ENCODE results near the gene CIB2.

CIB2 gene

GRCh38 chr15:78098131-78098755, 33.0 kb downstream of the CIB2 start:
- ATAC-seq, result no peak
- no peak for TF ChIP-seq GLIS3 (CRISPR knock-in tag; IDR thresholded peaks at IDR 0.05)
- TF ChIP-seq BACH2 (CRISPR knock-in tag; IDR thresholded peaks at IDR 0.05; ENCODE audit: borderline replicate concordance), result no peak
- no peak for TF ChIP-seq PATZ1 (CRISPR knock-in tag; IDR thresholded peaks at IDR 0.05; ENCODE audit: borderline replicate concordance)
- TF ChIP-seq OSR1 (CRISPR knock-in tag; IDR thresholded peaks at IDR 0.05), result no peak
- no peak for TF ChIP-seq ZNF70 (CRISPR knock-in tag; IDR thresholded peaks at IDR 0.05)
- TF ChIP-seq ISL1 (CRISPR knock-in tag; IDR thresholded peaks at IDR 0.05), result no peak
- no peak for TF ChIP-seq ZNF565 (CRISPR knock-in tag; conservative IDR thresholded peaks at IDR 0.05; ENCODE audit: low read depth)
- TF ChIP-seq CREB5 (CRISPR knock-in tag; IDR thresholded peaks at IDR 0.05; ENCODE audit: low read depth), result no peak
- no peak for TF ChIP-seq CSRNP3 (CRISPR knock-in tag; IDR thresholded peaks at IDR 0.05)
- TF ChIP-seq PPARA (CRISPR knock-in tag; IDR thresholded peaks at IDR 0.05; ENCODE audit: borderline replicate concordance), result no peak
- no peak for TF ChIP-seq ZNF8 (CRISPR knock-in tag; IDR thresholded peaks at IDR 0.05)
- no peak for TF ChIP-seq ZC3H10 (CRISPR knock-in tag; IDR thresholded peaks at IDR 0.05)
- no peak for TF ChIP-seq ZFP30 (CRISPR knock-in tag; IDR thresholded peaks at IDR 0.05)

- TF ChIP-seq CSDC2 (CRISPR knock-in tag; IDR thresholded peaks at IDR 0.05) (no peak), RARB (CRISPR knock-in tag; IDR thresholded peaks at IDR 0.05) (no peak), ESRRG (CRISPR knock-in tag; IDR thresholded peaks at IDR 0.05) (no peak), POU6F1 (CRISPR knock-in tag; IDR thresholded peaks at IDR 0.05; ENCODE audit: borderline replicate concordance, low read depth) (no peak), TSHZ2 (CRISPR knock-in tag; IDR thresholded peaks at IDR 0.05) (no peak), TOX (CRISPR knock-in tag; IDR thresholded peaks at IDR 0.05; ENCODE audit: borderline replicate concordance) (no peak), TCF4 (CRISPR knock-in tag; IDR thresholded peaks at IDR 0.05; ENCODE audit: borderline replicate concordance) (no peak), ZFP3 (CRISPR knock-in tag; IDR thresholded peaks at IDR 0.05) (no peak), BACH2 (CRISPR knock-in tag; IDR thresholded peaks at IDR 0.05; ENCODE audit: borderline replicate concordance) (no peak), ZNF70 (CRISPR knock-in tag; IDR thresholded peaks at IDR 0.05) (no peak), GLIS3 (CRISPR knock-in tag; IDR thresholded peaks at IDR 0.05) (no peak), OSR1 (CRISPR knock-in tag; IDR thresholded peaks at IDR 0.05) (no peak), ZC3H10 (CRISPR knock-in tag; IDR thresholded peaks at IDR 0.05) (no peak), ZNF8 (CRISPR knock-in tag; IDR thresholded peaks at IDR 0.05) (no peak), ISL1 (CRISPR knock-in tag; IDR thresholded peaks at IDR 0.05) (no peak)
- ATAC-seq, result no peak
Measured at GRCh38 chr15:78097667-78098066, 33.6 kb downstream of the CIB2 start.
